ENCODE measurements around the gene ZNF337.
"Not testable (repeated sequence)": the region's sequence is repeated elsewhere in the genome, so short reads cannot be mapped to it uniquely, and the experiment has no call there.

ZNF337 gene

DNA sequence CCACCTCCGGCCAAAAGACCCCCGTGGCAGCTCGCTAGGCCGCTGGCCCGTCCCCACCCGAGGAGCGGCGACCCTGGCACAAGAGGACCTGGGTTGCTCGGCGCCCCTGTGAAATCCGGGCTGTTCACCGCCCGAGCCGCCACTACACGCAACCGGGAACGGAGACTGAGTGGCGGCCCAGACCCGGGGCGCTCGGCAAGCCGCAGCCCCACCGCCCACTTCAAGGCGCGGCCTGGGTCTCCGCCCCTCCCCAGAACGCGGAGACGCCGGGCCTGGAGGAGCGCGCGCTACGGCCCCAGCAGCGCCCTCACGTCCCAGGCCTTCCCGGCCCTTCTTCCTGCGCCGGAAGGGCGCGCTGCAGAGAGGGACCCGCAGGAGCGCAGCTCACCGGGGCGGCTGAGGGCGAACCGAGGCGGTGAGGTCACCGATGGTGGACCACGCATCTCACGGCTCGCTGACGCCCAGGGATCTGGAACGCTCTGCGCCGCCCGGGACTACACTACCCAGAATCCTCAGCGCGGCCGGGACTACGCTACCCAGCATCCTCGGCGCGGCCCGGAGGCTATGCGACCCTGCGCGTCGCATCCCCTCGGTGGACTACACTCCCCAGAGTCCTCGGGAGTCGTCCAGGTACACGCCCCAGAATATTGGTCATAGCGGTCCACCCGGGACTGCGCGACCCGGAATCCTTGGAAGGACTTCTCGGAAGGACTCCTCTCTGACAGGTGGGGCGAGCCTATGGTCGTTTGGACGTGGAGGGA, at the start of gene ZNF337:
Gene ZNF337, minus strand, starts transcription at position 483 of the 761 bp plus-strand sequence. CDS start 10,436 bp downstream, outside the sequence.
- DNase-seq (ENCODE audit: low read depth): peak; percentile 89

DNA sequence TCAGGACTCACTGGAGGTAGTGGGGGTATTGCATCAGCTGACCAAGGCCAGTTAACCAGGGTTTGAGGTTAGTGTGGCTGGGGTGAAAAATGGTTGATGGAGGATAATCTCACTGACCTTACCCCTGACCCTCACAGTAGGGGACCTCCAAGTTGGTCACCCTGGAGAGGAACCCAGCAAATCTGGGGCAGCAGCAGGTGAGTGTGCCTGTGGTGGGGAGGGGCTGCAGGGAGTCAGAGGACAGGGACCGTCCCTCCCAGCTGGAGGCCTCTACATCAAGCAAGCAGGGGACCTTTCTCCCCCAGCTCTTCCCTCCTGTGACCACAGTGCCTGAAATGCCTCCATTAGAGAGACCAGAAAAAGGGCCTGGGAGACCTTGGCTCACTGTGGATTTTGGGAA, 49.1 kb upstream of the ZNF337 start:
- DNase-seq (ENCODE audit: low read depth): no peak

GRCh38 chr20:25745100-25745499, 48.4 kb upstream of the ZNF337 start:
- no peak for DNase-seq (ENCODE audit: low read depth)

DNA sequence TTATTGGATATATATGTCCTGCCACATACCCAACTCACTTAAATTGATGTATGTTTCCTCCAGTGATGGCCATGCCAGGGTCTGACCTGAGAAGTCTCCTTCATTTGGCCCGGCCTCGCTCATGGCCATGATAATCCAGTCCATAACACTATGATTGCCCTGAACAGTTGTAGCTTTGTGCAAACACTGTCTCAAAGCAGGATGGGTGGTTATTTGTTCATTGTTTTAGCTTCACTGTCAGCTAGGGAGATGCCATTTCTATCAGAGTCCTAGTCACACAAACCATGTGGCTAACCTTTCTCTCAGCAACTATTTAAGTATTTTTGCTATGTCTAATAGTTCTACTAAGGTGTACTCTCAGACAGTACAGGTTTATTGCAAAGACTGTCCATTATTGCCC, 47.6 kb upstream of the ZNF337 start:
- no peak for DNase-seq (ENCODE audit: low read depth)

DNA sequence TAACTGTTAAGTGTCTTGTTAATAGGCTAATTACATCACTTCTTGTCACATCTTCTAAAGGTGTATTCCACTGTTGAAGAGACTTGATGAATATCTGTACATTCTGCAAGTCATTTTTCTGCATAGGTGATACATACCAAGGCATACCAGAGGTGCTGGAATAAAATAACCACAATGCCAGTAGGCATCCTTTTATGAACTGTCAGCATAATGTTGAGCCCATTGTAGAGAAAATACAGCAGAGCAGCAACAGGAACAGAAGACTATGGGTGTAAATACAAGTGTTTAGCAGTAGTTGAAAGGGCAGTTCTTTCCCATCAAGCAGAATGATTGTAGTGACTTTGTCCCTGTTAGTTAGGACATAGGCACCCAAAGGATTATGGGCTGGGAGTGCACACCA, 44.4 kb upstream of the ZNF337 start:
- no peak for DNase-seq (ENCODE audit: low read depth)

- DNase-seq (ENCODE audit: low read depth): no peak
Observed at GRCh38 chr20:25739615-25740320, 43.1 kb upstream of the ZNF337 start.

DNA sequence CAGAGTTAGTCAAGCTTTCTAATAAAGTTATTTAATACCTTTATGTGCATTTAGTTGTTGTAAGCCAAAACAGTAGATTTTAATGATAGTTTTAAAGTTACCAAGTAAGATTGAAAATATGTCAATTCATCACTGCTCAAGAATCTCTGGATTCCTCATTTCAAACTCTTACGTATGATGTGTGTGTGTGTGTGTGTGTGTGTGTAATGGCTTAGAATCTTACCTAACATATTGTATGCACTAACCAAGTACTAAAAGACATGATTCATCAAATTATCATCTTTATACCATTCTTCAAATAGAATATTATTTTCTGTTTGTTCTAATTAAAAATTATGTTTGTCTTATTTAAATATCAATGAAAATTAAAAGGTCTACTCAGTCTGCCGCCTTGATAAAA, 41.5 kb upstream of the ZNF337 start:
- no peak for DNase-seq (ENCODE audit: low read depth)

DNA sequence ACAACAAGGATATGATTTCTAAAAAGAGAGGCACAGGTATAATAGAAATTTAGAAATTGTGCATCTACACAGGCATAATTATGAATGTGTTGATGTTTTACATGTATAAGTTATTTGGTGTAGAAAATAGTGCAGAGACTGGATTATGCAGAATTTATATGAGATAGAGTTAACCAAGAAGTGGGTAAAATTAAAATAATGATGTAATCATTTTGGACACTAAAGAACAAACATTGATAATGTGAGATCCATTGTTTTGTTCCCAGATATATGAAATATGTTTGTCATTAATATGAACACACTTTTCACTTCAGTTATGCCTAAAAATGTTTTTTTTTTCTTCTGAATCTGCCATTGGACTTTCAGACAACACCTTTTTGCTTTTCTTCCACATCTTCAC, 37.2 kb upstream of the ZNF337 start:
- DNase-seq (ENCODE audit: low read depth): no peak

DNA sequence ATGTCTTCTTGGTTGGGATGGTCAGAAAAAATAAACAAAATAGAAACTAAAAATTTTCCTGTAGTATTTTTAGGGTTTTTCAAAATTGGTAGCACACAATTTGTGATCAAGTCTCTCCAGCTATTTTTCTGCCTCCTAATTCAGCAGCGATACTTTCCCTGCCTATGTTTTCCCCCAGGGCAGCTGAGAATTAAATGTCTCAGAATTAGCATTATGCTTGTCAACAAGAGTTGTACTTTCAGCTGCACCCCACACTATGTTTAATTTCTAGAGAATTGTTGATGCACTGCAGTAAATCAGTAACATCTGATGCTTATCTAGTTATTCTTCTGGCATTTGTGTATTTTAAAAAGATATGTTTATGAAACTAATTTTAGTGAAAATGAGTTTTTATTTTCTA, 34.2 kb upstream of the ZNF337 start:
- no peak for DNase-seq (ENCODE audit: low read depth)

GRCh38 chr20:25726357-25726756, 29.7 kb upstream of the ZNF337 start:
- DNase-seq (ENCODE audit: low read depth): no peak

- DNase-seq (ENCODE audit: low read depth): no peak
Observed at GRCh38 chr20:25725639-25726038, 29.0 kb upstream of the ZNF337 start.

DNA sequence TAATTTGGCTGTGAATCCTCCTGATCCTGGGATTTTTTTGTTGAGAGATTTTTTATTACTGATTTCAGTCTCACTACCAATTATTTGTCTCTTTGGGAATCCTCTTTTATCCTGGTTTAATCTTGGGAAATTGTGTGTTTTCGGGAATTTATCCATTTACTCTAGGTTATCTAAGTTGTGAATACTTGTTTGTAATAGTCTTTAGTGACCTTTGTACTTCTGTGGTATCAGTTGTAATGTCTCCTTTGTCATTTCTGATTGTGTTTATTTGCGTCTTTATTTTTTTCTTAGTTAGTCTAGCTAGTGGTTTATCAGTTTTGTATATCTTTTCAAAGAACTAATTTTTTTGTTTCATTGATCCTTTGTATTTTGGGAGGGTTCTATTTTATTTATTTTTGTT, 27.3 kb upstream of the ZNF337 start:
- no peak for DNase-seq (ENCODE audit: low read depth)

DNA sequence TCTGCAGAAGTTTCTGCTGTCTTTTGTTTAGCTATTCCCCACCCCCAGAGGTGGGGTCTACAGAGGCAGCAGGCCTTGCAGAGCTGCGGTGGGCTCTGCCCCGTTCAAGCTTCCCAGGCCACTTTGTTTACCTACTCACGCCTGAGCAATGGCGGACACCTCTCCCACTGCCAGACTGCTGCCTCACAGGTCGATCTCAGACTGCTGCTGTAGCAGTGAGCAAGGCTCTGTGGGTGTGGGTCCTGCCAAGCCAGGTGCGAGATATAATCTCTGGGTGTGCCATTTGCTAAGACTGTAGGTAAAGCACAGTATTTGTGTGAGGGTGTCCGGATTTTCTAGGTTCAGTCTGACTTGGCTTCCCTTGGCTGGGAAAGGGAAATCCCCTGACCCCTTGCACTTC, 23.6 kb upstream of the ZNF337 start:
- no peak for DNase-seq (ENCODE audit: low read depth)

DNA sequence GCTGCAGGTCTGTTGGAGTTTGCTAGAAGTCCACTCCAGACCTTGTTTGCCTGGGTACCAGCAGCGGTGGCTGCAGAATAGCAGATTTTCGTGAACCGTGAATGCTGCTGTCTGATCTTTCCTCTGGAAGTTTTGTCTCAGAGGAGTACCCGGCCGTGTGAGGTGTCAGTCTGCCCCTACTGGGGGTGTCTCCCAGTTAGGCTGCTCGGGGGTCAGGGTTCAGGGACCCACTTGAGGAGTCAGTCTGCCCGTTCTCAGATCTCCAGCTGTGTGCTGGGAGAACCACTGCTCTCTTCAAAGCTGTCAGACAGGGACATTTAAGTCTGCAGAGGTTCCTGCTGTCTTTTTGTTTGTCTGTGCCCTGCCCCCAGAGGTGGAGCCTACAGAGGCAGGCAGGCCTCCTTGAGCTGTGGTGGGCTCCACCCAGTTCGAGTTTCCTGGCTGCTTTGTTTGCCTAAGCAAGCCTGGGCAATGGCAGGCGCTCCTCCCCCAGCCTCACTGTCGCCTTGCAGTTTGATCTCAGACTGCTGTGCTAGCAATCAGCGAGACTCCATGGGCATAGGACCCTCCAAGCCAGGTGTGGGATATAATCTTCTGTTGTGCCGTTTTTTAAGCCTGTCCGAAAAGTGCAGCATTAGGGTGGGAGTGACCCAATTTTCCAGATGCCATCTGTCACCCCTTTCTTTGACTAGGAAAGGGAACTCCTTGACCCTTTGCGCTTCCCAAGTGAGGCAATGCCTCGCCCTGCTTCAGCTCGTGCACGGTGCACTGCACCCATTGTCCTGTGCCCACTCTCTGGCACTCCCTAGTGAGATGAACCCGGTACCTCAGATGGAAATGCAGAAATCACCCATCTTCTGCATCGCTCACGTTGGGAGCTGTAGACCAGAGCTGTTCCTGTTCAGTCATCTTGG, 22.5 kb upstream of the ZNF337 start:
- not testable (repeated sequence) for DNase-seq (ENCODE audit: low read depth)

DNA sequence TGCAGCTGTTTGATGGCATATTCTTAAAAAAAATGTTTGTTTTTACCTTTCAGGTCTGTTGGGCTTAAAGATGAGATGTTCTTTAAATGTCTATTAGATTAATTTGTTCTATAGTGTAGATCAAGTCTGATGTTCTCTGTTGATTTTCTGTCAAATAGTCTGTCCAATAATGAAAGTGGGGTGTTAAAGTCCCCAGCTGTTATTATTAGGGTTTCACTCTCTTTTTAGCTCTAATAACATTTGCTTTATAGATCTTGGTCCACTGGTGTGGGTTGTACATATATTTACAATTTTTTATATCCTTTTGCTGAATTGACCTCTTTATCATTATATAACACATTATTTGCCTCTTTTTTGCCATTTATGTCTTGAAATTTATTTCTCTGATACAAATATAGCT, 11.0 kb upstream of the ZNF337 start:
- no peak for DNase-seq (ENCODE audit: low read depth)

- no peak for DNase-seq (ENCODE audit: low read depth)
Observed at GRCh38 chr20:25706793-25707192, 10.1 kb upstream of the ZNF337 start.

DNA sequence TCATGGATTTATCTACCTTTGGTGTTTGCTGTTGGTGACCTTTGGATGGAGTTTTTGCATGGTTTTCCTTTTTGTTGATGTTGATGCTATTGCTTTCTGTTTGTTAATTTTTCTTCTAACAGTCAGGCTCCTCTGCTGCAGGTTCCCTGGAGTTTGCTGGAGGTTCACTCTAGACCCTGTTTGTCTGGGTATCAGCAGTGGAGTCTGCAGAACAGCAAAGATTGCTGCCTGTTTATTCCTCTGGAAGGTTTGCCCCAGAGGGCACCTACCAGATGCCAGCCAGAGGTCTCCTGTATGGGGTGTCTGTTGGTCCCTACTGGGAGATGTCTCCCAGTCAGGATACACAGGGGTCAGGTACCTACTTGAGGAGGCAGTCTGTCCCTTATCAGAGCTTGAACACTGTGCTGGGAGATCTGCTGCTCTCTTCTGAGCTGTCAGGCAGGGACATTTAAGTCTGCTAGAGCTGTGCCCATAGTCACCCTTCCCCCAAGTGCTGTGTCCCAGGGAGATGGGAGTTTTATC, 9.2 kb upstream of the ZNF337 start:
- no peak for DNase-seq (ENCODE audit: low read depth)

- not testable (repeated sequence) for DNase-seq (ENCODE audit: low read depth)
Observed at GRCh38 chr20:25704303-25704702, 7.7 kb upstream of the ZNF337 start.

- DNase-seq (ENCODE audit: low read depth): not testable (repeated sequence)
Observed at GRCh38 chr20:25700835-25701234, 4.2 kb upstream of the ZNF337 start.

DNA sequence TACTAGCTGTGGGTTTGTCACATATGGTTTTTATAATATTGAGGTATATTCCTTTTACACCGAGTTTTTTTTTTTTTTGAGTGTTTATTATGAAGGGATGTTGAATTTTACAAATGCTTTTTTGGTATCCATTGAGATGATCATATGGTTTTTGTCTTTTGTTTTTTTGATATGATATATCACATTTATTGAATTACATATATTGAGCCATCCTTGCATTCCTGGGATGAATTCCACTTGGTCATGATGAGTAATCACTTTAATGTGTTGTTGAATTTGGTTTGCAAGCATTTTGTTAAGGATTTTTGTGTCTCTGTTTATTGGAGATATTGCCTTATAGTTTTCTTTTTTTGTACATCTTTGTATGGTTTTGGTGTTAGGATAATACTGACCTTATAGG, 3.3 kb upstream of the ZNF337 start:
- no peak for DNase-seq (ENCODE audit: low read depth)

GRCh38 chr20:25697132-25697446, 436 bp upstream of the ZNF337 start:
- DNase-seq (ENCODE audit: low read depth): no peak

DNA sequence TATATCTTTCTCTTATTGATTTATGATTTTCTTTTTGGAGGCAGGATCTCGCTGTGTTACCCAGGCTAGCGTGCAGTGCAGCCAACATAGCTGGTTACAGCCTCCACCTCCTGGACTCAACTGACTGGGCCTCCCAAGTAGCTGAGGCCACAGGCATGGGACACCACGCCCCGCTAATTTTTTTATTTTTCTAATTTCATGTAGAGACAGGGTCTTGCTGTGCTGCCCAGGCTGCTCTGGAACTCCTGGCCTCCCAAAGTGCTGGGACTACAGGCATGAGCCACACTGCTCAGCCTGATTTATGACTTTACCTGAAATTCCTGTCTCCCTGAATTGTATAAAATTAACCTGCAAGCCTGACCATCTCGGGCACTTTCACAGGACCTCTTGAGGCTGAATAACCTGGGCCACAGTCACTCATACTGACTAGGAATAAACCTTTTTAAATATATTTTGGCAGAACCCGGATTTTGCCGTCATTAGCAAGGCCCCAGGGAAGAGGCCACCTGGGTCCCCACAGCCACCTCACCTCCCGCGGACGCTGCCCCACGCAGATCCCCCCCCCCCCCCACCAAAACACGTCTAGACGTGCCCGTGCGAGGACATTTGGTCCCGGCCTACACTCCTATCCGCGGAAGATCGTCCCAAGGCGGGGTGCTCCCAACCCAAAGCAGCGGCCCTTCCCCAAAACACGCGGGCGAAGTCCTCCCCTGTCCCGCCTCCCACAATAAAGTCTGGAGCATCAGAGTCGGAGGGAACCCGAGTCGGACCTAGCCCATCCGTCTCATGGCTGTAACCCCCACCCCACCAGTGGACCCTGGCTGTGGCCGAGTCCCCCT, 902 bp downstream of the ZNF337 start:
- DNase-seq (ENCODE audit: low read depth): no peak

All from stimulated activated CD8-positive, alpha-beta memory T cell treated with anti-CD3 and anti-CD28 coated beads, Interleukin-7, amount 100 ng/mL, for 24 hours (primary cell).